GM19372 (cell line): ENCODE data around the gene CLECL1.

Source experiments
- ATAC-seq: cut with Tn5 transposase; IDR thresholded peaks from one replicate; pipeline ENCODE4 v1.9.1; 2021; ENCODE audit warnings: mild to moderate bottlenecking, low read depth, moderate library complexity; ENCODE audit not compliant: unreplicated experiment

Gene CLECL1

GRCh38 chr12:9732921-9733461 lies at the start of gene CLECL1:
CLECL1 (minus strand) TSS chr12:9733097.
- no peak for ATAC-seq

GRCh38 chr12:9781360-9781759 lies 48.5 kb upstream of the CLECL1 start:
- ATAC-seq = no peak

- ATAC-seq = no peak
Observed at GRCh38 chr12:9779209-9779608, 46.3 kb upstream of the CLECL1 start.

GRCh38 chr12:9776781-9777180 lies 43.9 kb upstream of the CLECL1 start:
- no peak for ATAC-seq

- no peak for ATAC-seq
Observed at GRCh38 chr12:9773216-9773877, 40.5 kb upstream of the CLECL1 start.

GRCh38 chr12:9763025-9763424 lies 30.1 kb upstream of the CLECL1 start:
- ATAC-seq = no peak

GRCh38 chr12:9762369-9762768 lies 29.5 kb upstream of the CLECL1 start:
- no peak for ATAC-seq

- no peak for ATAC-seq
Observed at GRCh38 chr12:9761419-9761781, 28.5 kb upstream of the CLECL1 start.

GRCh38 chr12:9760699-9761418 lies 28.0 kb upstream of the CLECL1 start, which contains the start of gene CD69:
CD69 (minus strand) TSS chr12:9760901; CDS start chr12:9760820, 81 bp downstream.
- ATAC-seq = peak; percentile 23

GRCh38 chr12:9760120-9760519 lies 27.2 kb upstream of the CLECL1 start:
- no peak for ATAC-seq

- ATAC-seq = no peak
Observed at GRCh38 chr12:9759694-9760093, 26.8 kb upstream of the CLECL1 start.

- no peak for ATAC-seq
Observed at GRCh38 chr12:9758119-9758518, 25.2 kb upstream of the CLECL1 start.

GRCh38 chr12:9757433-9758025 lies 24.6 kb upstream of the CLECL1 start:
- no peak for ATAC-seq

GRCh38 chr12:9756706-9757105 lies 23.8 kb upstream of the CLECL1 start:
- ATAC-seq = no peak

GRCh38 chr12:9756170-9756569 lies 23.3 kb upstream of the CLECL1 start:
- ATAC-seq = no peak

GRCh38 chr12:9755567-9755966 lies 22.7 kb upstream of the CLECL1 start:
- ATAC-seq = no peak

GRCh38 chr12:9755035-9755434 lies 22.1 kb upstream of the CLECL1 start:
- ATAC-seq = no peak

GRCh38 chr12:9754099-9754927 lies 21.4 kb upstream of the CLECL1 start:
- no peak for ATAC-seq

GRCh38 chr12:9753498-9753897 lies 20.6 kb upstream of the CLECL1 start:
- no peak for ATAC-seq

GRCh38 chr12:9753073-9753472 lies 20.2 kb upstream of the CLECL1 start:
- no peak for ATAC-seq
